HG02885 (cell line): ENCODE results near the gene IGF2BP1.
"Not testable (repeated sequence)": the region's sequence is repeated elsewhere in the genome, so short reads cannot be mapped to it uniquely, and the experiment has no call there.

Experiments used
- ATAC-seq: cut with Tn5 transposase; IDR thresholded peaks from one replicate; pipeline ENCODE4 v1.9.1; 2021; ENCODE audit warnings: mild to moderate bottlenecking; ENCODE audit not compliant: unreplicated experiment, poor library complexity

Gene IGF2BP1

DNA sequence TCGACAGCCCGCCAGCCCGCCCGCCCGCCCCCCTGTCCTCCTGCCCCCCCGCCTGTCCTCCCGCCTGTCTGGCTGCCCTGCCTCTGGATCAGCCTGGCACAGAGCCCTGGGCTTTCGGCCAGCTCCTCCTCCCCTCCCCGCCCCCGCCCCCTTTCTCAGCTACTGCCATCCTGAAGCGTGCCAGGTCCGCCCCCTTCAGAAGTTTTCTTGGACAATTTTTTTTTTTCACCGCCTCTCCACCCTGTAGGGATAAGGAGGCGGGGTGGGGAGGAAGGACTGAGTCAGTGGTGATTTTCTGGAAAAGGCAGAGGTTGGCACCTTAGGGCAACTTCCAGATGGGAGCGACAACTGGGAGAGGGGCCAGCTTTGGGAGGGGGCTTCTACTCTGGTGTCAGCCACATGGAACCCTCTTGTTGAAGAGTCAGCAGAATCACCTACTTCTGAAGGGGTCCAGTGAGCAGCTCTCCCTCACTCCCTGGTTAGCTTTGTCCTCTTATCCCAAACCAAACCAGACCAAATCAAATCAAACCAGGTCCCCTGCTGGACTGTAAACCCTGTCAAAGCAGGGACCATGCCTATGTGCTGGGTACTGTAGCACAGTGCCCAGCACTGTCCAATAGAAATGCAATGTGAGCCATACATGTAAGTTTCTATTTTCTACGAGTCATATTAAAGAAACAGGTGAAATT lies 19.7 kb downstream of the IGF2BP1 start:
- no peak for ATAC-seq

DNA sequence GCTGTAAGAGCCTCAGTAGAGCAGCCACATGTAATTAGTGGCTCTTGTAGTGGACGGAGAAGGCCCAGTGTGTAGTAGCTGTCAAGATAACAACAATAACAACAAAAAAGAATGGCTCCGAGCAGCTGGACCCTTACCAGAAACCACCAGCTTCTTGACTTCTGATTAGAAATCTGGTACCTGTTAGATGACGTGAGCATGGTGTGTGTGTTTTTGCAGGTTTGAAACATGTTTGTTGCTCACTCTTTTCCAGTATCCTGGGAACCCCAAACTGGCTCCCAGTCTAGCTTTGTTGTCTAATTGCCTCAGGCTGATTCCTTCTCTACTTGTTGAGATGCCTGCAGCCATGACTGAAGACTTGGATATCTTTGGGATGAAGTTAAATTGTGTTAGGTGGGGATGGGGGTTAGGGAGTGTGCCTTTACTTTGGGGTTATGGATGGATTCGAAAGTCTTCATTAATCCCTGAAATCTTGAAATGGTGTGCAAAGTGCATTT lies 21.0 kb downstream of the IGF2BP1 start:
- no peak for ATAC-seq

DNA sequence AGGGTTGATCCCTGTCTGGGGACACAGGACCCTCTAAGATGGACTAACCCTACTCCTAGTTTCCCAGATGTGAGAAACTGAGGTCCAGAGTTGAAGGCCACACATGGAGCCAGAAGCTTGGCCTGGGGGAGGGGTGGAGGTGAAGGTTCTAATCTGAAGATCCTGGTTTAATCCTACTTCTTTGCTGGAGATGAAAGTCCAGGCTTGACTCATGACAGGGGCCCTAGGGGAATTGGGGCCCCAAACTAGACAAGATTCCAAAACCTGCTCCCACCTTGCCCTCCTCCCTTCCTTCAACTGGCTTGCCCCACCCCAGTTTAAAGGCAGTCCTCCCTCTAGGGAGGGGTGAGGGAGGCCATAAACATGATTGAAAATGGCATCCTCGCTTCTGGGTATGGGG lies 21.6 kb downstream of the IGF2BP1 start:
- no peak for ATAC-seq

DNA sequence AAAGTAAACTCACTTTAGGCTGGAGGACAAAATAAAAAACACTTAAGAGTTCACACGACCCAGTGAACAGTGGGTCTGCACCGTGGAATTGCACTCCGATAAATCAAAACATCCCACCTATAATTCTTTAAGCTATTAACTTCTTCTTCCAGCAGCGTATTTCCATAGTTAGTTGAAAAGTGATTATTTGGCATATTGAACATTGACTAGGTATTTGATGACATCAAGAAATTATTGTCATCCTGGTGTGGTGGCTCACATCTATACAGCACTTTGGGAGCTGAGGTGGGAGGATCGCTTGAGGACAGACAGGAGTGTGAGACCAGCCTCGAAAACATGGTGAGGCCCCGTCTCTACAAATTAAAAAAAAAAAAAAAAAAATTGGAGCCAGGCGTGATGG lies 23.4 kb downstream of the IGF2BP1 start:
- ATAC-seq, result no peak

DNA sequence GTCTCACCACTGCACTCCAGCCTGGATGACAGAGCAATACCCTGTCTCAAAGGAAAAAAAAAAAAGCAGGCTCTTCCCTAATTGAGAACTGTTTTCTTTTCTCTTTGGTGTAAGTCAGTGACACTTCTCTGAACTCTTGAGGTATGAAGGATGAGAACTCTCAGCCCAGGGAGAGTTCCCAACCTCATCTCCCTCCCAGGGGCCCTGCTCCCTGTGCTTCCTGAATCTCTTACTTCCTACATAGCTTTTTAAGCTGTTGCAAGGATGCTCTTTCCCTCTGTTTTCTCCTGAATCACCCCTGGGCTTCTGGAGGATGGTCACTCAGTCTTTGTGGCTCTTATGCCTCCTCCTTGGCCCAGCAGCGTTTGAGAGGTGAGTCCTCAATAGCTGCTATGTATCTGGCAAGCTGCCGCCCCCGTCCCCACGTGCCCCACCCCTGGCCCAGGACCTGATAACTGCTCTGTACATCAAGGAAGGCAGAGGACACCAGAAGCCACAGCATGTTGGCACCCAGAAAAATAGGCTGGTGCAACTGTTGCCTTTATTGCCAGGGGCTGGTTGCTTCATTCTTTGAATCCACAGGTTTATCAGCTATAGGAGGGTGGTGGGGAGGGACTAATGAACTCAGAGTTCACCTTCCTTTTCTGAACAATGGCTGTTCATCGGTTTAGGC lies 24.0 kb downstream of the IGF2BP1 start:
- no peak for ATAC-seq

DNA sequence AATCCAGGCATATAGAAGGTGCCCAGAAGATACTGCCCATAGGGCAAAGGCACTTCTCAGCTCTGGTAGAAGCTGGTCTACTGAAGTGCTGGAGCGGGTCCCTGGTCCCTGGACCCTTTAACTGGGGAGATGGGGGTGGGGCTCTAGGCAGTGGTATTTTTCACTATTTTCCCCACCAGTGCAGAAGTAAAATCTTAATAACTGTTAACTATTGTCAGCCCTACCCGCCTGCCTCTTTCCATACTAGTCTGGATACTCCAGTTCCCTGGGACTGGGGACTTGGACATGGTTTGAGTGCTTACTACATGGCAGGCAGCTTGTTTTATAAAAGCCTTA lies 24.6 kb downstream of the IGF2BP1 start:
- no peak for ATAC-seq

DNA sequence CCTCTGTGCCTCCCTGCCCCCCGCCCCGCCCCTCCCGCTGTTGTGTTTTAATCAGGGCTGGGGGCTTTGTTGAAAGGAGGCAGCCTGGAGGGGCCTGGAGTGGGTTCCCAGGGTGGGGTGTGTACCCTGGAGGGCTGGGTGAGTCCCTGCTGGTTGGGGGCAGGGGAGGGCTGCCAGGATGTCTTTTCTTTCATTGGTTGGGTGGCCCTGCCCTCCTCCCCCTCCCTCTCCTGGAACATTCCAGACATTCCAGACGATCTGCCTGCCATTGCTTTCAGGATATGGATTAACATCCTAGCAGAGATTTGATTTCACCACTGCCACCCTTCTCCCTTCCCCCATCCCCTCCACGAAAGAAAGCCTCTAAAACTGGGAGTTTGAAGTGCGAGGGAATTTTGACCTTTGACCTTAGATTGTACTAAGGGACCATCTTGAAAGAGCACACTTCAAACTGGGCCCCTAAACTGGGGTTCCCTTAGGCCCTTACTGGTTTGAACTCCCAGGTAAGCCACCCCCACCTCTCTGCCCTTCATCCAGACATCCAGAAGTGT lies 25.3 kb downstream of the IGF2BP1 start:
- no peak for ATAC-seq

DNA sequence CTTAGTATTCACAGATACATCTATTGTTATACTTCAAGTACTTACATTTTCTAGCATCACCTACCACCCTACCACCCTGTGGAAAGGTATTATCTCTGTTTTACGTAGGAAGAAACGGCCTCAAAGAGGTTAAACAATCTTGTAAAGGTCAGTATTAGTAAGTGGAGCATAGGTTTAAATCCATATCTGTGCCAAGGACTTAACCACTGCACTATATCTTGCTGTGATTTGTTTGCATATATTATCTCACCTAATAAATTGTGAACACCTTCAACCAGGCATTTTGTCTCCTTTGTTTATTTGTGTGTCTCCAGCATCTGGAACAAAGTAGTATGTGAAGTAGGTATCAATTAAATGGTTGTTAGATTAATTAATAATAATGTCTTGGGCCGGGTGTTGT lies 27.3 kb downstream of the IGF2BP1 start:
- no peak for ATAC-seq

DNA sequence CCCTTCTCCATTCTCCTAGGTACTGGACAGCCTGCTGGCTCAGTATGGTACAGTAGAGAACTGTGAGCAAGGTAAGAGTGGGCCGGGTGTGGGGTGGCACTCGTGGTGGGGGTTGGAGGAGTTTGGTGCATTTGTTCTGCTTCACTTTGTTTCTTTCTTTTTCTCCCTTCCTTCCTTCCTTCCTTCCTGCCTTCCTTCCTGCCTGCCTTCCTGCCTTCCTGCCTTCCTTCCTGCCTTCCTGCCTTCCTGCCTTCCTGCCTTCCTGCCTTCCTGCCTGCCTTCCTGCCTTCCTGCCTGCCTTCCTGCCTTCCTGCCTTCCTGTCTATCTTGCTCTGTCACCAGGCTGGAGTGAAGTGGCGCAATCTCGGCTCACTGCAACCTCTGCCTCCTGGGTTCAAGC lies 29.3 kb downstream of the IGF2BP1 start:
- ATAC-seq, result not testable (repeated sequence)

DNA sequence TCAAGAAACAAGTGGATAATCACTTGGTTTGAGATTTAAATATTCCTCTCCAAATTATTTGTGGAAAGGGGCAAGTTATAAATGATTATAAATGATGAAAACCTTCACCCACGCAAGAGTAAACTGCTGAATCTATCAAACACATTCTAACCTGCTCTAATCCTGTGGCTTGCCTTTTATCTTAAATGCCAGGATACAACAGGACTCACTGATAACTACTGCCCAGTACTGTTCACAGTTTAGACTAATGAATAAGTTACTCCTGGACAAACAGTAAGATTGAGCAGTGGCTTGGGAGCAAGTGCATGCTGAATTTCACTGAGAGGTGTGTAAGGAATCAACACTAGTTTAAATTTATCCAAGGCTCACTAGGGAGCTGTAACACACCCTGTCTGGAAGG lies 31.1 kb downstream of the IGF2BP1 start:
- no peak for ATAC-seq

DNA sequence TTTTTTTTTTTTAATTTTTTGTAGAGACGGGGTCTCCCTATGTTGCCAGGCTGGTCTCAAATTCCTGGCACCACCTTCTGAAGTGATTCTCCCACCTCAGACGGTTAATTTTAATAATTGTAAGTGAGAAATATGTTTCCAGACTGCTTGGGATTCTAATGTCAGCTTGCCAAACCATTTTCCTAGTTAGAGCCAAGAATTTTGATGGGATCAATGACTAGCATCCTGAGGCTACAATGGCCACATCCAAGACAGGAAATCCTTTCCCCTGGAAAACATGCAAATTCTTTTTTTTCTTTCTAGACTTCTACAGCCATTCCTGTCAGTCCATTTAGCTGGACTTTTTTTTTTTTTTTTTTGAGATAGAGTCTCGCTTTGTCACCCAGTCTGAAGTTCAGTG lies 32.6 kb downstream of the IGF2BP1 start:
- ATAC-seq, result no peak

DNA sequence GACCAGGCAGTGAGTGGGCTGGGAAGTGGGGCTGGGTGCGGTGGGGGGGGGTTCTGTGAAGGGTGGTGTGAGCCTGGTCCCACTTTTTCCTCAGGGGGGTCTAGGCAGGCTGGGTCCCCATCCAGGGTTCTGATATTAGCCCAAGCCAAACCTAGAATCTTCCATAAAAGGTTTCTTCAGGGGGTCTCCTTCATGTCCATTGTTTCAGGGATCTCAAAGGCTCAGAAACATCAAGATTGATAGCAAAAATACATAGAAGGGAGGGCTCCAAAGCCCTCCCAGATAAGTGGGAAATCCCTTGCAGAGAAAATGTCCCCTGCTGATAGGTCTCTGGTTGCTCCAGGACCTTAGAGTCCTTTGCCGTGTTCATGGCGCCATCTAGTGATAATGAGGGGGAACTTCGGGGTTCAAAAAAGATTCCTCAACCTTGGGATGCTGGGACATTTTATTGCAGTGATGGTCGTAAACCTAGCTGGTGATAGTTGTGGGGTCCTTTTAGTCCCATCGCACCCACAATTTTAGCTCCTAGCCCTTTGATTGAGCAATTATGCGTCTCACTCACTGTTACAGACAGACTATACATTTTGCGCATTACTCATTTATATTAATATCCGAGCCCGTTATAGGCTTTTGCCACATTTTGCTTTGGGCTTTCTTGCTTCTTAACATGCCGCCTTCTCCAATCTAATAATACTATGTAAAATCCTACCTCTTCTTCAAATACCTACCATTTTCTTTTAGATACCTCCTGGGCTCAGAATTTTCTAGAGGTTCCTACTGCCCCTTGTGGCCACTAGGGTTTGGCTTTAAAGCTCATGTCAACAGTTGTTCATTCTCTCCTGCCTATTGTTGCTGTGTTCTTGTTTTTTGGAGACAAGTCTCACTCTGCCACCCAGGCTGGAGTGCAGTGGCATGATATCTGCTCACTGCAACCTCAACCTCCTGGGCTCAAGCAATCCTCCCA lies 35.1 kb downstream of the IGF2BP1 start:
- no peak for ATAC-seq

DNA sequence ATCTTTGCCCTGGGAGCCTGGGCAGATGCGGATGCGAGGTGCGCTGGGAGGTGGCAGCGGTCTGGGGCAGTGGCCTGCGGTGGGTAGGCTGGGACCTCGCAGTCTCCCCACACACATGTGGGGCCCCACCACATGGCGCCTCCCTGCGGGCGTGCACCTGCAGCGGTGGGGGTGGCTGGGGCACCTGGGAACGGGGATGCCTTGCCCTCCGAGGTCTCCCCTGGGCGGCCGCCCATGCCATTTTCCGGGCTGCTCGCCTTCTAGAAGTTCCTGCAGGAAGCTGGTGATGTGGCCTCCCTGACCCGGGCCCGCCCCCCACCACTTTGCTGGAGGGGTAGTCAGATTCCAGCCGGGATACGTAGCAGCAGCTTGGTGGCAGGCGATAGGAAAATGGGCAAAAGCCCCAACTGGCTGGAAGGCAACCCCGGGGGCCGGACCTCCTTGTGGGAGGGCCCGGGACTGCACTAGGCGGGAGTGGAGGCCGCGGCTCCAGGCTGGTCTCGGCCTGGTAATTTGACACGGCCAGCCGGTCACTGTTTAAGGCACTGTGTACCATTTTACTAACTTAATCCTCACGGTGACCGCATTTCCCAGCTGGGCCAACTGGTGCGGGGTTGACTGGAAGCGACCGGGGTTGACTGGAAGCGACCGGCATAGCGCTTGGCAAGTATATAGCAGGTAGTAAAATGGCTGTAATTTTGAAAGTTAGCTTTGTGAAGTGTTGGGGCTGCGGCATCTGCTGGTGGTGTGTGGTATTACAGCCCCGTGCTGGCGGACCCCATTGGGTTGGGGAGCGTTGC lies 38.5 kb downstream of the IGF2BP1 start:
- no peak for ATAC-seq

DNA sequence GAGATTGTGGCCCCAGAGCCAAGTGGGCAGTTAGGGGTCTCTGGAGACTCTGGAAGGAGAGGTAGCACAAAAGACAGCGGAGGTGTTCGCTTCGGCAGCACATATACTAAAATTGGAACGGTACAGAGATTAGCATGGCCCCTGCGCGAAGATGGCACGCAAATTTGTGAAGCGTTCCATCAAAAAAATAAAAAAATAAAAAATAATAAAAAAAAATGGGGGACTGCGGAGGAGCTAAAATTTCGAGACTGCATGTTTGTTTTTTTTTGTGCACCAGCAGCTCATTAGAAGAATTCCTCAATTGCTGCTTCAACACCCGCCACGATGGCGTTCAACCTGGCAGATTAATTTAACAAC lies 39.1 kb downstream of the IGF2BP1 start:
- ATAC-seq, result no peak

DNA sequence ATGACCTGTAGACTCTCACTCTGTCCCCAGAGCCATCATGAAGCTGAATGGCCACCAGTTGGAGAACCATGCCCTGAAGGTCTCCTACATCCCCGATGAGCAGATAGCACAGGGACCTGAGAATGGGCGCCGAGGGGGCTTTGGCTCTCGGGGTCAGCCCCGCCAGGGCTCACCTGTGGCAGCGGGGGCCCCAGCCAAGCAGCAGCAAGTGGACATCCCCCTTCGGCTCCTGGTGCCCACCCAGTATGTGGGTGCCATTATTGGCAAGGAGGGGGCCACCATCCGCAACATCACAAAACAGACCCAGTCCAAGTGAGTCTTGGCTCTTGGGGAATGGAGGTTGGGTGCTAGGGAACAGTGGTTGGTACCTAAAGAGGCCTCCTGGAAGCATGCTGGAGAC lies 41.0 kb downstream of the IGF2BP1 start:
- ATAC-seq, result no peak

DNA sequence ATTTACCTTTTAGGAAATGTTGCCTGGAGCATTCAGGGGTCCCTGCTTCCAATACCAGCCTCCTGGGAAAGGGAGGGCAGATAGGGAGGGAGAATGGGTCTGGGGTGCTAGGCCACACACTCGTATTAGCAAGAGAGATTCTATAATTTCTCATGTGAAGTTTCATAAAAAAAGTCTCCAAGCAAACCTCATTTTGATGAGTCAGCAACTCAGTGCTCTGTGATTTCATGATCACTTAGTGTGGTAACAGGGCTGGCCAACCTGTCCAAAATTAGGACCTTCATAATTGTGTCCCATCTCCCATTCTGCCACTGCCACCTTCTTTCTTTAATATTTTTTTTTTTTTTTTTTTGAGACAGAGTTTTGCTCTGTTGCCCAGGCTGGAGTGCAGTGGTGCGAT lies 41.4 kb downstream of the IGF2BP1 start:
- ATAC-seq, result no peak

DNA sequence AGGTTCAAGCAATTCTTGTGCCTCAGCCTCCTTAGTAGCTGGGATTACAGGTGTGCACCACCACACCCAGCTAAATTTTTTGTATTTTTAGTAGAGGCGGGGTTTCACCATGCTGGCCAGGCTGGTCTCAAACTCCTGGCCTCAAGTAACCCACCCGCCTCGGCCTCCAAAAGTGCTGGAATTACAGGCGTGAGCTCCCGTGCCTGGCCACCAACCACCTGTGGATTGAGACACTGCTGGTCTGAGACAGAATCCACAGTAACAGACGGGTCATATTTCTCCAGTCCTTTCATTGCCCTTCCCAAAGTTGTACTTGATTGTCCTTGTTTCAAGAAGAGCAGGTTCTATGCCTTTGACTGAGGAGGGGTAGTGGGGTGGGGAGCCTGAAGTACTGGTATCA lies 42.3 kb downstream of the IGF2BP1 start:
- ATAC-seq, result not testable (repeated sequence)

DNA sequence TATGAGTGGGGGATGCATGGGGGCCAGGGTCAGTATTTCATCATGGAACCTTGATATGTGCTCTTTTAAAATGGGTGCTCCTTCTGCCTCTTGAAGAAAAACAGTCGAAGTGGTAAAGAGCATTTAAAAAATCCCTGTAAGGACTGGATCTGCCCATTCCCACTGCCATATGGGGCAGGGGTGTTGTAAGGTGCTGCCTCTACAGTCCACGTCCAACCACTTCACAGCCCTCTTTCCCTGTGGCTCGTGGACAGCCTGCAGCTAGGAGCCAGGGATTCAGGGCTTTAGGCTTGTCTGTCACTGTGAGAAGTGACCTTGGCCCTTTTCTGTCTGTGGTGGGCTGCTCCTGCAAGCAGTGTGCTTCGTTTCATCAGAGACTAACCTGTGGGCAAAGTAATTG lies 44.3 kb downstream of the IGF2BP1 start:
- ATAC-seq, result no peak

DNA sequence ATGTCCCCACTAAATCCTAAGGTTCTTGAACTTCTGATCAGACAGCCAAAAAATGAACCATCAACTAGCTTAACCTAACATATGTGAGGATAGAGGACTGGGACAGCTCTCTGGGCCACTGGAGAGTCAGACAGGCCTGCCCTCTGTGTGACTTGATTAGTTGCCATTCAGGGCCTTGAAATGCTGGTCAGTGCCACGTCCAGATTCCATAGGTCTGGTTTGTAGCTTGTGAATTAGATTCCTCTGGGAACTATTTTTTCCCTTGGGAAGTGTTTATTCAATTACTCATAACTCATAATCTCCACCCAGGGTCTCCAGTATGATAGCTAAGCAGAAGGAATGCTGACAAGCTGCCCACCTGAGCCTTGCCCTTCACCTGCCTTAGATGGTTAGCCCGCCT lies 48.2 kb downstream of the IGF2BP1 start:
- ATAC-seq, result no peak

DNA sequence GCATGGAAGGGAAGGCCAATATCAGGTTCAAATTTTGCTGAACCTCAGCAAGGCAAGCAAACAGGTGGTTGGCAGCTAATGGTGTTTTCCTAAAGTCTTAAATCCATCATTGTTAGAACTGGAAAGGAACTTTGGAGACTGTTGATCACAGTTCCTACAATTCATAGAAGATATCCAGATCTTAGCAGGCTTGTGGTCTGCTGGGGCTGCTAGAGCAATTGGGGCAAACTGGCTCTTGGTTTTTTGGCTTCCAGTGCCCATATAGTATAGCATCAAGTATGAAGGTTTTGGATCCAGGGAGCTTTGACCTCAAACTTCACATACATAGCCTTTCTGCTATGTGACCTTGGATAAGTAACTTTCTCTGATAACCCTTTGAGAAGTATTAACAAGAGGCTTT lies 49.7 kb downstream of the IGF2BP1 start:
- no peak for ATAC-seq
